H9 (cell line): ENCODE results near the gene CTCFL. TPM values are rescaled to one million over a fixed set of nuclear protein-coding genes. Genes with fewer than 3 reads are reported as not detected.

Experiments
- DNase-seq: peaks from one replicate; pipeline ENCODE4 v3.0.0-alpha.2; 2017
- H2AFZ ChIP-seq: one replicate; pipeline ENCODE4 v1.6.1; 2013; ENCODE audit warnings: mild to moderate bottlenecking, low read length, control low read depth, moderate library complexity
- H2AK5ac ChIP-seq: 2 replicates; pipeline ENCODE4 v1.6.1; 2013; ENCODE audit warnings: low read length, control low read depth, mixed read lengths; ENCODE audit not compliant: insufficient read length
- H2BK120ac ChIP-seq: one replicate; pipeline ENCODE4 v1.6.1; 2013; ENCODE audit warnings: low read depth, mild to moderate bottlenecking, low read length, control low read depth, inconsistent platforms; ENCODE audit not compliant: poor library complexity, severe bottlenecking
- H2BK12ac ChIP-seq: 2 replicates; pipeline ENCODE4 v1.6.1; 2013; ENCODE audit warnings: low read length, control low read depth, mixed read lengths, low read depth; ENCODE audit not compliant: insufficient read length
- H2BK15ac ChIP-seq: 2 replicates; pipeline ENCODE4 v1.6.1; 2013; ENCODE audit warnings: low read depth, low read length, control low read depth
- H2BK20ac ChIP-seq: one replicate; pipeline ENCODE4 v1.6.1; 2013; ENCODE audit warnings: low read depth, mild to moderate bottlenecking, low read length, control low read depth, inconsistent platforms; ENCODE audit not compliant: poor library complexity, severe bottlenecking
- H2BK5ac ChIP-seq: 2 replicates; pipeline ENCODE4 v1.6.1; 2013; ENCODE audit warnings: low read length, control low read depth, mixed read lengths; ENCODE audit not compliant: insufficient read length
- H3K14ac ChIP-seq: 2 replicates; pipeline ENCODE4 v1.6.1; 2013; ENCODE audit warnings: low read length, control low read depth; ENCODE audit not compliant: insufficient read depth
- H3K18ac ChIP-seq: 2 replicates; pipeline ENCODE4 v1.6.1; 2013; ENCODE audit warnings: low read depth, mild to moderate bottlenecking, mixed read lengths, low read length, control low read depth; ENCODE audit not compliant: insufficient read length
- H3K23ac ChIP-seq: 2 replicates; pipeline ENCODE4 v1.6.1; 2013; ENCODE audit warnings: low read length, control low read depth, mixed read lengths, low read depth; ENCODE audit not compliant: insufficient read length
- H3K23me2 ChIP-seq: 2 replicates; pipeline ENCODE4 v1.6.1; 2013; ENCODE audit warnings: low read depth, mild to moderate bottlenecking, mixed read lengths, low read length, control low read depth; ENCODE audit not compliant: insufficient read length, poor library complexity, severe bottlenecking
- H3K27ac ChIP-seq: 2 replicates; pipeline ENCODE4 v1.5.1; 2013; ENCODE audit warnings: low read length, control low read depth, mixed read lengths, low read depth; ENCODE audit not compliant: insufficient read length
- H3K27me3 ChIP-seq: 2 replicates; pipeline ENCODE4 v1.6.1; 2013; ENCODE audit warnings: low read length, control low read depth, inconsistent platforms; ENCODE audit not compliant: insufficient read depth
- H3K4ac ChIP-seq: 2 replicates; pipeline ENCODE4 v1.6.1; 2013; ENCODE audit warnings: low read depth, mild to moderate bottlenecking, control low read depth, inconsistent platforms, low read length, moderate library complexity
- H3K4me1 ChIP-seq: 2 replicates; pipeline ENCODE4 v1.6.1; 2013; ENCODE audit warnings: low read length, control low read depth, inconsistent platforms; ENCODE audit not compliant: insufficient read depth
- H3K4me2 ChIP-seq: 2 replicates; pipeline ENCODE4 v1.6.1; 2013; ENCODE audit warnings: low read length, control low read depth, mixed read lengths; ENCODE audit not compliant: insufficient read length, insufficient read depth
- H3K56ac ChIP-seq: 2 replicates; pipeline ENCODE4 v1.6.1; 2013; ENCODE audit warnings: low read depth, mild to moderate bottlenecking, mixed read lengths, low read length, control low read depth; ENCODE audit not compliant: insufficient read length
- H3K79me1 ChIP-seq: 2 replicates; pipeline ENCODE4 v1.6.1; 2013; ENCODE audit warnings: low read depth, mild to moderate bottlenecking, moderate library complexity, low read length, control low read depth, inconsistent platforms; ENCODE audit not compliant: insufficient read depth, poor library complexity, severe bottlenecking
- H3K79me2 ChIP-seq: 2 replicates; pipeline ENCODE4 v1.6.1; 2013; ENCODE audit warnings: low read length, control low read depth, inconsistent platforms; ENCODE audit not compliant: insufficient read depth
- H3K9ac ChIP-seq: 2 replicates; pipeline ENCODE4 v1.6.1; 2013; ENCODE audit warnings: low read length, control low read depth, mixed read lengths; ENCODE audit not compliant: insufficient read length; ENCODE audit errors: extremely low read depth
- H3K9me3 ChIP-seq: one replicate; pipeline ENCODE4 v1.6.1; 2013; ENCODE audit warnings: low read depth, low read length, inconsistent platforms; ENCODE audit not compliant: control insufficient read depth
- H3T11ph ChIP-seq: one replicate; pipeline ENCODE4 v1.6.1; 2013; ENCODE audit warnings: mild to moderate bottlenecking, low read length, control low read depth, inconsistent platforms
- H4K20me1 ChIP-seq: one replicate; pipeline ENCODE4 v1.6.1; 2013; ENCODE audit not compliant: control insufficient read depth, insufficient read length, insufficient read depth
- H4K5ac ChIP-seq: 2 replicates; pipeline ENCODE4 v1.6.1; 2013; ENCODE audit warnings: low read depth, mild to moderate bottlenecking, mixed read lengths, low read length, control low read depth; ENCODE audit not compliant: insufficient read length
- H4K8ac ChIP-seq: replicated peaks from 2 replicates; pipeline ENCODE4 v1.6.1; 2013; ENCODE audit warnings: low read length, control low read depth, mixed read lengths, low read depth; ENCODE audit not compliant: insufficient read length
- H4K91ac ChIP-seq: 2 replicates; pipeline ENCODE4 v1.6.1; 2013; ENCODE audit warnings: low read depth, mild to moderate bottlenecking, moderate library complexity, mixed read lengths, low read length, control low read depth; ENCODE audit not compliant: insufficient read length
- H3K27ac Mint-ChIP-seq, 3 experiments: 2 replicates in 2 of 3; 3 replicates in 1 of 3; pipeline ENCODE4 v1.8.0; 2020 to 2021; ENCODE audit warnings: mixed read lengths in 3 of 3, mild to moderate bottlenecking in 1 of 3, moderate library complexity in 1 of 3
- H3K27me3 Mint-ChIP-seq: 2 replicates; pipeline ENCODE4 v1.8.0; 2021; ENCODE audit warnings: low read depth, mild to moderate bottlenecking, moderate library complexity, mixed read lengths
- H3K36me3 Mint-ChIP-seq, 3 experiments: 2 replicates in 2 of 3; 3 replicates in 1 of 3; pipeline ENCODE4 v1.8.0; 2020 to 2021; ENCODE audit warnings: low read depth in 3 of 3, mixed read lengths in 3 of 3; ENCODE audit not compliant: insufficient read depth in 1 of 3
- H3K4me1 Mint-ChIP-seq, 2 experiments: 2 replicates each; pipeline ENCODE4 v1.8.0; 2020; ENCODE audit warnings: mixed read lengths in 2 of 2
- H3K4me3 Mint-ChIP-seq, 2 experiments: 2 replicates in 1 of 2; 3 replicates in 1 of 2; pipeline ENCODE4 v1.8.0; 2020 to 2021; ENCODE audit warnings: mild to moderate bottlenecking in 2 of 2, mixed read lengths in 2 of 2, moderate library complexity in 1 of 2
- H3K9me3 Mint-ChIP-seq, 2 experiments: 2 replicates in 1 of 2; 3 replicates in 1 of 2; pipeline ENCODE4 v1.8.0; 2020; ENCODE audit warnings: mild to moderate bottlenecking in 2 of 2, mixed read lengths in 2 of 2, moderate library complexity in 1 of 2
- WGBS: extraction: QIAGEN DNeasy Blood & Tissue Kit; methylation state at CpG from one replicate; pipeline ENCODE4 v1.1.7; 2013; ENCODE audit warnings: missing lambda C conversion rate, low lambda C conversion rate, mixed read lengths; ENCODE audit not compliant: insufficient read length; ENCODE audit errors: extremely low coverage; 5-methylcytosine and 5-hydroxymethylcytosine counted together
- total RNA-seq: library from RNA; stranded (reverse); gene quantifications from 2 replicates; pipeline ENCODE4 v1.2.1, GENCODE V29; 2021
- TF ChIP-seq, protein P1 (sequence below): fragments of 200-600 bp; sonication (generic); conservative IDR thresholded peaks from 3 replicates; pipeline ENCODE4 v1.8.0; 2021; ENCODE audit warnings: antibody characterized with exemption, mild to moderate bottlenecking

The CTCFL gene
- total RNA-seq, 1 experiment from 2014 or later, result 0.90 TPM

DNA sequence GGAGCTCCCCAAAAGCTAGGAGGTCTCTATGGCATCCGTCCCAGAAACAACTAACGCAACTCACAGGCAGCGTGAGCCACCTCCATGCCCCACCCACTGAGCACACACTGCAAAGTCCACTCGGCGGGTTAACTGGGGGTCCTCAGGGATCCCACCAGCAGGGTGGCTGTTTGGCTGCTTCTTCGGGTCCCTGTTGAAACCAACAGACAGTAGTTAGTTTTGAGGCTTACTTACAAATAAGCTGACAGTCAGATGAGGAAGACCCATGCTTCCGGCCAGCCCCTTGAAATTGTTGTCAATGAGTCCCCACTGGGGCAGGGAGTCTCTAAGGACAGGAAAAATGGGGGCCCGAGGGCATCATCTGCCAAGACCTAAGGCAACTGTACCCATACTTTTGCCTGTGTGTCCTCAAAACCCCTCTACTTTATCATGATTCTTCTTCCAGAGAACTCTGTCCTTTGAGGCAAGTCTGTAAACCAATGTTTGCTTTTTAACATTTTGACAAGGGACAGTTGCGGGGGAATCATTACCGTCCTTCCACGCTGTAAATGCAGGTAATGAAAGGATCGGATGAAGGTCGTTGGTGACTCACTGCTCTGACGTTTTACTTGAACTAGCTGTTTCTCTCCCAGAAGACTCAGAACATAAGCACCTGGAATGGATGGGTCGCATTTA, 33.8 kb upstream of the CTCFL start:
- Histone ChIP-seq H4K5ac (no peak overlapping the region), H3K9ac (no peak overlapping the region), H3K23ac (no peak overlapping the region), H3K79me1 (no peaks in the 10 kb centered on the region), H2BK15ac (no peak overlapping the region), H2BK120ac (no peak overlapping the region), H3K56ac (no peak overlapping the region), H3K18ac (no peak overlapping the region), H2AFZ (no peak overlapping the region), H3K9me3 (no peaks in the 10 kb centered on the region), H2AK5ac (no peak overlapping the region), H3K4me2 (no peak overlapping the region), H3K14ac (no peak overlapping the region), H4K20me1 (no peaks in the 10 kb centered on the region), H2BK12ac (no peak overlapping the region), H3K4ac (no peak overlapping the region), H3K27ac (no peak overlapping the region), H3K4me1 (no peaks in the 10 kb centered on the region), H3K79me2 (no peaks in the 10 kb centered on the region), H2BK5ac (no peak overlapping the region), H4K8ac (no peak overlapping the region), H2BK20ac (no peak overlapping the region), H3K27me3 (no peaks in the 10 kb centered on the region), H4K91ac (no peak overlapping the region), H3T11ph (no peak overlapping the region), H3K23me2 (no peaks in the 10 kb centered on the region)
- H3K4me1 Mint-ChIP-seq, result peaks cover 5 to 6% of the 10 kb centered on the region in 2 experiments
- H3K4me3 Mint-ChIP-seq, result no peak overlapping the region
- TF ChIP-seq, protein P1, sequence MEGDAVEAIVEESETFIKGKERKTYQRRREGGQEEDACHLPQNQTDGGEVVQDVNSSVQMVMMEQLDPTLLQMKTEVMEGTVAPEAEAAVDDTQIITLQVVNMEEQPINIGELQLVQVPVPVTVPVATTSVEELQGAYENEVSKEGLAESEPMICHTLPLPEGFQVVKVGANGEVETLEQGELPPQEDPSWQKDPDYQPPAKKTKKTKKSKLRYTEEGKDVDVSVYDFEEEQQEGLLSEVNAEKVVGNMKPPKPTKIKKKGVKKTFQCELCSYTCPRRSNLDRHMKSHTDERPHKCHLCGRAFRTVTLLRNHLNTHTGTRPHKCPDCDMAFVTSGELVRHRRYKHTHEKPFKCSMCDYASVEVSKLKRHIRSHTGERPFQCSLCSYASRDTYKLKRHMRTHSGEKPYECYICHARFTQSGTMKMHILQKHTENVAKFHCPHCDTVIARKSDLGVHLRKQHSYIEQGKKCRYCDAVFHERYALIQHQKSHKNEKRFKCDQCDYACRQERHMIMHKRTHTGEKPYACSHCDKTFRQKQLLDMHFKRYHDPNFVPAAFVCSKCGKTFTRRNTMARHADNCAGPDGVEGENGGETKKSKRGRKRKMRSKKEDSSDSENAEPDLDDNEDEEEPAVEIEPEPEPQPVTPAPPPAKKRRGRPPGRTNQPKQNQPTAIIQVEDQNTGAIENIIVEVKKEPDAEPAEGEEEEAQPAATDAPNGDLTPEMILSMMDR, result no peak
- peaks cover 17% of the 10 kb centered on the region for H3K27me3 Mint-ChIP-seq
- no CpG with 5 or more reads among the region's 15 CpGs for whole genome bisulfite sequencing
- DNase-seq, result no peak
- no peaks in the 10 kb centered on the region; a peak in 1 of 7 replicates for H3K36me3 Mint-ChIP-seq
- no peak overlapping the region for H3K27ac Mint-ChIP-seq
- no peaks in the 10 kb centered on the region for H3K9me3 Mint-ChIP-seq
